Trophoblast cell (in vitro differentiated cells and primary cell): ENCODE measurements around the gene CDK7.

Experiments
- DNase-seq, 2 donors: peaks; one replicate each; pipeline ENCODE4 v3.0.0-alpha.2; 2016
- H2AFZ ChIP-seq: 2 replicates; pipeline ENCODE4 v1.6.1; 2013; ENCODE audit warnings: low read length, moderate library complexity, mild to moderate bottlenecking; ENCODE audit not compliant: insufficient read depth, poor library complexity
- H2AK5ac ChIP-seq: 2 replicates; pipeline ENCODE4 v1.6.1; 2013; ENCODE audit warnings: mild to moderate bottlenecking, low read length
- H2BK120ac ChIP-seq: 2 replicates; pipeline ENCODE4 v1.6.1; 2013; ENCODE audit warnings: low read length, mild to moderate bottlenecking, moderate library complexity; ENCODE audit not compliant: insufficient read depth, poor library complexity
- H2BK12ac ChIP-seq: 2 replicates; pipeline ENCODE4 v1.6.1; 2013; ENCODE audit warnings: mild to moderate bottlenecking, low read length, moderate library complexity
- H2BK5ac ChIP-seq: 2 replicates; pipeline ENCODE4 v1.6.1; 2013; ENCODE audit warnings: low read length, low read depth, moderate library complexity, mild to moderate bottlenecking; ENCODE audit not compliant: poor library complexity
- H3K14ac ChIP-seq: 2 replicates; pipeline ENCODE4 v1.6.1; 2013; ENCODE audit warnings: mild to moderate bottlenecking, low read length
- H3K18ac ChIP-seq: 2 replicates; pipeline ENCODE4 v1.6.1; 2013; ENCODE audit warnings: mild to moderate bottlenecking, low read length
- H3K23ac ChIP-seq: 2 replicates; pipeline ENCODE4 v1.6.1; 2013; ENCODE audit warnings: low read length
- H3K27ac ChIP-seq: 2 replicates; pipeline ENCODE4 v1.5.1; 2013; ENCODE audit warnings: low read depth, mild to moderate bottlenecking, inconsistent platforms, low read length, moderate library complexity
- H3K27me3 ChIP-seq: 2 replicates; pipeline ENCODE4 v1.6.1; 2013; ENCODE audit warnings: inconsistent platforms, mild to moderate bottlenecking, low read length, moderate library complexity; ENCODE audit not compliant: insufficient read depth
- H3K36me3 ChIP-seq, 2 experiments: 1 replicate in 1 of 2; 2 replicates in 1 of 2; pipeline ENCODE4 v1.6.1; 2013; ENCODE audit warnings: low read length in 2 of 2, mild to moderate bottlenecking in 2 of 2, moderate library complexity in 1 of 2; ENCODE audit not compliant: insufficient read depth in 2 of 2, control insufficient read depth in 1 of 2
- H3K4ac ChIP-seq: 2 replicates; pipeline ENCODE4 v1.6.1; 2013; ENCODE audit warnings: low read depth, mild to moderate bottlenecking, low read length, moderate library complexity
- H3K4me1 ChIP-seq, 2 experiments: 1 replicate in 1 of 2; 2 replicates in 1 of 2; pipeline ENCODE4 v1.6.1; 2013; ENCODE audit warnings: low read length in 2 of 2, mild to moderate bottlenecking in 2 of 2, moderate library complexity in 1 of 2; ENCODE audit not compliant: insufficient read depth in 2 of 2, control insufficient read depth in 1 of 2
- H3K4me2 ChIP-seq: 2 replicates; pipeline ENCODE4 v1.6.1; 2013; ENCODE audit warnings: inconsistent platforms, mild to moderate bottlenecking, low read length, moderate library complexity
- H3K4me3 ChIP-seq: 2 replicates; pipeline ENCODE4 v1.5.1; 2013; ENCODE audit warnings: mild to moderate bottlenecking, low read depth, low read length, inconsistent platforms
- H3K79me1 ChIP-seq: one replicate; pipeline ENCODE4 v1.6.1; 2013; ENCODE audit warnings: low read length
- H3K79me2 ChIP-seq: 2 replicates; pipeline ENCODE4 v1.6.1; 2013; ENCODE audit warnings: low read length, mild to moderate bottlenecking; ENCODE audit not compliant: control insufficient read depth, insufficient read depth, poor library complexity
- H3K9ac ChIP-seq: 2 replicates; pipeline ENCODE4 v1.6.1; 2013; ENCODE audit warnings: mild to moderate bottlenecking, low read length
- H3K9me3 ChIP-seq: 2 replicates; pipeline ENCODE4 v1.6.1; 2013; ENCODE audit warnings: low read depth, mild to moderate bottlenecking, control low read depth, inconsistent platforms, low read length; ENCODE audit not compliant: insufficient read depth
- H4K12ac ChIP-seq: 2 replicates; pipeline ENCODE4 v1.6.1; 2013; ENCODE audit warnings: low read depth, mild to moderate bottlenecking, low read length, moderate library complexity
- H4K8ac ChIP-seq: 2 replicates; pipeline ENCODE4 v1.6.1; 2013; ENCODE audit warnings: low read depth, mild to moderate bottlenecking, low read length, moderate library complexity
- H4K91ac ChIP-seq: one replicate; pipeline ENCODE4 v1.6.1; 2013; ENCODE audit warnings: low read depth, mild to moderate bottlenecking, low read length, moderate library complexity
- WGBS: extraction: QIAGEN DNeasy Blood & Tissue Kit; methylation state at CpG from one replicate; pipeline ENCODE4 v1.1.7; 2013; ENCODE audit warnings: missing lambda C conversion rate; ENCODE audit not compliant: insufficient read length, insufficient coverage; ENCODE audit errors: extremely low coverage; 5-methylcytosine and 5-hydroxymethylcytosine counted together

The CDK7 gene

GRCh38 chr5:69285448-69286116, 50.9 kb downstream of the CDK7 start:
- DNase-seq, result no peak
- no peak overlapping the region for H3K4me3 ChIP-seq
- H3K27me3 ChIP-seq, result no peaks in the 10 kb centered on the region
- H2BK12ac ChIP-seq, result no peak overlapping the region
- H3K27ac ChIP-seq, result no peak overlapping the region
- no peaks in the 10 kb centered on the region for H3K4me1 ChIP-seq
- no peak overlapping the region for H3K23ac ChIP-seq
- H3K18ac ChIP-seq, result no peak overlapping the region
- H3K79me2 ChIP-seq, result no peaks in the 10 kb centered on the region
- WGBS, result no CpG with 5 or more reads among the region's 5 CpGs
- H3K9ac ChIP-seq, result no peak overlapping the region
- no peak overlapping the region for H2BK120ac ChIP-seq
- no peak overlapping the region for H2AK5ac ChIP-seq
- peaks cover 2 to 3% of the 10 kb centered on the region in 2 experiments for H3K36me3 ChIP-seq
- no peak overlapping the region for H2BK5ac ChIP-seq
- H4K91ac ChIP-seq, result no peak overlapping the region
- no peaks in the 10 kb centered on the region for H3K9me3 ChIP-seq
- H3K4me2 ChIP-seq, result no peak overlapping the region
- H2AFZ ChIP-seq, result no peak overlapping the region
- no peaks in the 10 kb centered on the region for H3K79me1 ChIP-seq
- H3K14ac ChIP-seq, result no peak overlapping the region
- H3K4ac ChIP-seq, result no peak overlapping the region
- no peak overlapping the region for H4K12ac ChIP-seq
- H4K8ac ChIP-seq, result no peak overlapping the region

GRCh38 chr5:69288069-69288468, 53.4 kb downstream of the CDK7 start:
- no peak overlapping the region for H2AFZ ChIP-seq

GRCh38 chr5:69288688-69289087, 54.0 kb downstream of the CDK7 start:
- no peaks in the 10 kb centered on the region for H3K4me1 ChIP-seq
- no peak for DNase-seq
- H4K8ac ChIP-seq, result no peak overlapping the region
- H3K79me1 ChIP-seq, result no peaks in the 10 kb centered on the region
- no peak overlapping the region for H3K14ac ChIP-seq
- no peak overlapping the region for H3K23ac ChIP-seq
- WGBS, result no CpG with 5 or more reads among the region's 1 CpG
- no peak overlapping the region for H3K9ac ChIP-seq
- no peaks in the 10 kb centered on the region for H3K27me3 ChIP-seq
- H2AFZ ChIP-seq, result no peak overlapping the region
- H3K4me2 ChIP-seq, result no peak overlapping the region
- H2BK12ac ChIP-seq, result no peak overlapping the region
- H3K18ac ChIP-seq, result no peak overlapping the region
- H4K12ac ChIP-seq, result no peak overlapping the region
- H3K79me2 ChIP-seq, result no peaks in the 10 kb centered on the region
- no peak overlapping the region for H4K91ac ChIP-seq
- H3K4ac ChIP-seq, result no peak overlapping the region
- H3K36me3 ChIP-seq, result no peaks in the 10 kb centered on the region
- no peak overlapping the region for H2AK5ac ChIP-seq
- H2BK5ac ChIP-seq, result no peak overlapping the region
- H2BK120ac ChIP-seq, result no peak overlapping the region
- no peak overlapping the region for H3K27ac ChIP-seq
- no peaks in the 10 kb centered on the region for H3K9me3 ChIP-seq
- no peak overlapping the region for H3K4me3 ChIP-seq

More at GRCh38 chr5:69288069-69288468, 53.4 kb downstream of the CDK7 start:
- no peak for DNase-seq
- Histone ChIP-seq H3K36me3 (peaks cover 0 to 2% of the 10 kb centered on the region in 2 experiments), H3K27me3 (no peaks in the 10 kb centered on the region), H2BK12ac (no peak overlapping the region), H3K79me1 (no peaks in the 10 kb centered on the region), H3K14ac (no peak overlapping the region), H3K27ac (no peak overlapping the region), H3K18ac (no peak overlapping the region), H4K8ac (no peak overlapping the region), H3K4me2 (no peak overlapping the region), H3K4me1 (no peaks in the 10 kb centered on the region), H3K4ac (no peak overlapping the region), H4K91ac (no peak overlapping the region), H3K23ac (no peak overlapping the region), H2AK5ac (no peak overlapping the region), H3K9me3 (no peaks in the 10 kb centered on the region), H2BK120ac (no peak overlapping the region), H3K9ac (no peak overlapping the region), H3K79me2 (no peaks in the 10 kb centered on the region), H2BK5ac (no peak overlapping the region), H4K12ac (no peak overlapping the region), H3K4me3 (no peak overlapping the region)
- no CpG with 5 or more reads among the region's 2 CpGs for WGBS

- Histone ChIP-seq H3K14ac (no peak overlapping the region), H3K79me1 (peaks cover 2% of the 10 kb centered on the region), H2AK5ac (no peak overlapping the region), H3K18ac (no peak overlapping the region), H4K91ac (no peak overlapping the region), H4K12ac (no peak overlapping the region), H3K27me3 (no peaks in the 10 kb centered on the region), H3K27ac (no peak overlapping the region), H3K79me2 (no peaks in the 10 kb centered on the region), H2BK5ac (no peak overlapping the region), H3K36me3 (no peaks in the 10 kb centered on the region), H3K9ac (no peak overlapping the region), H3K9me3 (no peaks in the 10 kb centered on the region), H4K8ac (no peak overlapping the region), H3K4me3 (no peak overlapping the region), H2AFZ (no peak overlapping the region), H2BK120ac (no peak overlapping the region), H2BK12ac (no peak overlapping the region), H3K4me2 (no peak overlapping the region), H3K4ac (no peak overlapping the region), H3K4me1 (peaks cover 0 to 5% of the 10 kb centered on the region in 2 experiments), H3K23ac (no peak overlapping the region)
- DNase-seq, result no peak
- WGBS, result no CpG with 5 or more reads among the region's 2 CpGs
Measured at GRCh38 chr5:69292306-69292705, 57.6 kb downstream of the CDK7 start.
